Liver (tissue), 3 donors: ENCODE measurements around the gene ZNF705A.

Source experiments
- CTCF ChIP-seq: fragments of 150-350 bp; IDR thresholded peaks from 2 replicates; pipeline ENCODE4 v1.5.1; 2017; ENCODE audit warnings: improper control_type of control experiment, low read depth, low read length; ENCODE audit not compliant: missing input control
- EGR1 ChIP-seq, 2 donors: IDR thresholded peaks; 2 replicates each; pipeline ENCODE4 v1.6.1; 2016 to 2018; ENCODE audit warnings: antibody characterized with exemption in 2 of 2, low read depth in 2 of 2
- FOXA1 ChIP-seq: IDR thresholded peaks from 2 replicates; pipeline ENCODE4 v1.6.1; 2016; ENCODE audit warnings: antibody characterized with exemption
- GABPA ChIP-seq, 2 donors: IDR thresholded peaks in 1 of 2; conservative IDR thresholded peaks in 1 of 2; 2 replicates each; pipeline ENCODE4 v1.6.1; 2016; ENCODE audit warnings: antibody characterized with exemption in 2 of 2, mild to moderate bottlenecking in 1 of 2, moderate library complexity in 1 of 2
- JUND ChIP-seq, 2 donors: IDR thresholded peaks; 2 replicates each; pipeline ENCODE4 v1.6.1; 2016; ENCODE audit warnings: antibody characterized with exemption in 2 of 2
- NR2F2 ChIP-seq: IDR thresholded peaks from 2 replicates; pipeline ENCODE4 v1.6.1; 2016; ENCODE audit warnings: antibody characterized with exemption
- RAD21 ChIP-seq, 2 donors: IDR thresholded peaks; 2 replicates each; pipeline ENCODE4 v1.6.1; 2016; ENCODE audit warnings: antibody characterized with exemption in 2 of 2, mild to moderate bottlenecking in 2 of 2
- REST ChIP-seq: IDR thresholded peaks from 2 replicates; pipeline ENCODE4 v1.6.1; 2016; ENCODE audit warnings: antibody characterized with exemption, mild to moderate bottlenecking
- RXRA ChIP-seq, 2 donors: IDR thresholded peaks; 2 replicates each; pipeline ENCODE4 v1.6.1; 2017 to 2018; ENCODE audit warnings: antibody characterized with exemption in 2 of 2, mild to moderate bottlenecking in 1 of 2
- TAF1 ChIP-seq: conservative IDR thresholded peaks from 2 replicates; pipeline ENCODE4 v1.6.1; 2016; ENCODE audit warnings: antibody characterized with exemption, mild to moderate bottlenecking
- YY1 ChIP-seq: IDR thresholded peaks from 2 replicates; pipeline ENCODE4 v1.6.1; 2016; ENCODE audit warnings: antibody characterized with exemption, mild to moderate bottlenecking
- ZBTB33 ChIP-seq: IDR thresholded peaks from 2 replicates; pipeline ENCODE4 v1.6.1; 2016; ENCODE audit warnings: antibody characterized with exemption
- donor health status: healthy.
- donor health status: healthy.

GRCh38 chr12:8156416-8156815, 399 bp upstream of the ZNF705A start:
- TF ChIP-seq CTCF = no peak
- TF ChIP-seq EGR1 (IDR thresholded peaks at IDR 0.05; ENCODE audit: low read depth in 2 of 2) = no peak
- TF ChIP-seq RXRA (IDR thresholded peaks at IDR 0.05) = no peak
- TF ChIP-seq RAD21 (IDR thresholded peaks at IDR 0.05) = no peak
- TF ChIP-seq FOXA1 = no peak
- no peak for TF ChIP-seq GABPA (IDR thresholded peaks at IDR 0.05 in 1 of 2, conservative IDR thresholded peaks at IDR 0.05 in 1 of 2)
- no peak for TF ChIP-seq YY1
- TF ChIP-seq ZBTB33 = no peak
- no peak for TF ChIP-seq REST
- TF ChIP-seq NR2F2 = no peak
- no peak for TF ChIP-seq JUND (IDR thresholded peaks at IDR 0.05)
- TF ChIP-seq TAF1 = no peak
